ENCODE measurements around the gene GJB5. TPM values are rescaled to one million over a fixed set of nuclear protein-coding genes. Genes with fewer than 3 reads are reported as not detected.

GJB5 gene
- polyA plus RNA-seq, 1 of the 3 experiments (the other 2 are of a cell fraction), result not detected

GRCh38 chr1:34794001-34794789 lies 39.3 kb downstream of the GJB5 start:
- CTCF ChIA-PET, result interaction anchor here (8.2 kb wide), 1 partner anchor 60 kb away, joined by 170 read pairs; no protein-coding TSS in a partner anchor

GRCh38 chr1:34794790-34795180 lies 39.9 kb downstream of the GJB5 start:
- DNase-seq, result no peak
- no peaks in the 10 kb centered on the region for H3F3A ChIP-seq (replicated peaks; ENCODE audit: insufficient read depth)
- no peaks in the 10 kb centered on the region for H3K9me2 ChIP-seq
- 77% methylated on average over 5 of the region's 12 CpGs for WGBS (ENCODE audit: low lambda C conversion rate)
- no peaks in the 10 kb centered on the region for H3K9me3 ChIP-seq
- H3K4me1 ChIP-seq (ENCODE audit: control insufficient read depth in 1 of 2, insufficient read depth in 2 of 2, low read depth in 1 of 2, low read length in 1 of 2), result no peaks in the 10 kb centered on the region
- H3K4me3 ChIP-seq (ENCODE audit: low read depth in 2 of 2, low read length in 1 of 2), result no peak overlapping the region
- no peak overlapping the region for H2AFZ ChIP-seq (ENCODE audit: low read depth)
- H3K79me2 ChIP-seq (ENCODE audit: insufficient read depth), result no peaks in the 10 kb centered on the region
- no peak overlapping the region for H3K9ac ChIP-seq
- ChIA-PET POLR2A (no interaction called here), CTCF (no interaction called here)
- H3K36me3 ChIP-seq (replicated peaks in 1 of 2; ENCODE audit: control insufficient read depth in 1 of 2, insufficient read depth in 2 of 2, low read length in 1 of 2), result no peaks in the 10 kb centered on the region
- H3K27ac ChIP-seq (ENCODE audit: low read depth in 2 of 2, low read length in 1 of 2), result no peak overlapping the region
- no peaks in the 10 kb centered on the region for H4K20me1 ChIP-seq (ENCODE audit: insufficient read depth)
- no peaks in the 10 kb centered on the region for H3K27me3 ChIP-seq (ENCODE audit: insufficient read depth)
- no peak overlapping the region for H3K4me2 ChIP-seq
- no peak for TF ChIP-seq GATA2 (CRISPR knock-in tag; IDR thresholded peaks at IDR 0.05)
- TF ChIP-seq MAX (IDR thresholded peaks at IDR 0.05; ENCODE audit: low read depth), result no peak
- TF ChIP-seq YY1 (IDR thresholded peaks at IDR 0.05; ENCODE audit: low read depth), result no peak
- TF ChIP-seq NFIC (IDR thresholded peaks at IDR 0.05; ENCODE audit: borderline replicate concordance), result no peak
- TF ChIP-seq TEAD4 (IDR thresholded peaks at IDR 0.05; ENCODE audit: borderline replicate concordance, insufficient read depth), result no peak
- TF ChIP-seq EP300 (IDR thresholded peaks at IDR 0.05; ENCODE audit: borderline replicate concordance in 1 of 2, low read depth in 1 of 2, low read length in 1 of 2), result no peak
- no peak for TF ChIP-seq GABPA (IDR thresholded peaks at IDR 0.05; ENCODE audit: low read depth)
- TF ChIP-seq, protein P1, sequence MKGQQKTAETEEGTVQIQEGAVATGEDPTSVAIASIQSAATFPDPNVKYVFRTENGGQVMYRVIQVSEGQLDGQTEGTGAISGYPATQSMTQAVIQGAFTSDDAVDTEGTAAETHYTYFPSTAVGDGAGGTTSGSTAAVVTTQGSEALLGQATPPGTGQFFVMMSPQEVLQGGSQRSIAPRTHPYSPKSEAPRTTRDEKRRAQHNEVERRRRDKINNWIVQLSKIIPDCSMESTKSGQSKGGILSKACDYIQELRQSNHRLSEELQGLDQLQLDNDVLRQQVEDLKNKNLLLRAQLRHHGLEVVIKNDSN (IDR thresholded peaks at IDR 0.05; ENCODE audit: borderline replicate concordance, low read depth), result no peak
- no peak for TF ChIP-seq SIN3A (IDR thresholded peaks at IDR 0.05; ENCODE audit: borderline replicate concordance, low read depth, low read length)
- TF ChIP-seq FOXM1 (IDR thresholded peaks at IDR 0.05; ENCODE audit: low read depth), result no peak
- TF ChIP-seq PBX3 (IDR thresholded peaks at IDR 0.05), result no peak
- no peak for TF ChIP-seq TAF1 (IDR thresholded peaks at IDR 0.05; ENCODE audit: borderline replicate concordance, low read depth, low read length)
- TF ChIP-seq, protein P2, sequence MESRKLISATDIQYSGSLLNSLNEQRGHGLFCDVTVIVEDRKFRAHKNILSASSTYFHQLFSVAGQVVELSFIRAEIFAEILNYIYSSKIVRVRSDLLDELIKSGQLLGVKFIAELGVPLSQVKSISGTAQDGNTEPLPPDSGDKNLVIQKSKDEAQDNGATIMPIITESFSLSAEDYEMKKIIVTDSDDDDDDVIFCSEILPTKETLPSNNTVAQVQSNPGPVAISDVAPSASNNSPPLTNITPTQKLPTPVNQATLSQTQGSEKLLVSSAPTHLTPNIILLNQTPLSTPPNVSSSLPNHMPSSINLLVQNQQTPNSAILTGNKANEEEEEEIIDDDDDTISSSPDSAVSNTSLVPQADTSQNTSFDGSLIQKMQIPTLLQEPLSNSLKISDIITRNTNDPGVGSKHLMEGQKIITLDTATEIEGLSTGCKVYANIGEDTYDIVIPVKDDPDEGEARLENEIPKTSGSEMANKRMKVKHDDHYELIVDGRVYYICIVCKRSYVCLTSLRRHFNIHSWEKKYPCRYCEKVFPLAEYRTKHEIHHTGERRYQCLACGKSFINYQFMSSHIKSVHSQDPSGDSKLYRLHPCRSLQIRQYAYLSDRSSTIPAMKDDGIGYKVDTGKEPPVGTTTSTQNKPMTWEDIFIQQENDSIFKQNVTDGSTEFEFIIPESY (IDR thresholded peaks at IDR 0.05; ENCODE audit: borderline replicate concordance, low read depth), result no peak
- no peak for TF ChIP-seq FOSL2 (IDR thresholded peaks at IDR 0.05; ENCODE audit: borderline replicate concordance, low read depth)
- TF ChIP-seq TCF12 (IDR thresholded peaks at IDR 0.05), result no peak

More at GRCh38 chr1:34794001-34794789, 39.3 kb downstream of the GJB5 start:
- H2AFZ ChIP-seq (ENCODE audit: low read depth), result no peak overlapping the region
- TF ChIP-seq, protein P2 (IDR thresholded peaks at IDR 0.05; ENCODE audit: borderline replicate concordance, low read depth), result no peak
- TF ChIP-seq PBX3 (IDR thresholded peaks at IDR 0.05), result no peak
- no peak overlapping the region for H3K4me2 ChIP-seq
- no peaks in the 10 kb centered on the region for H3K9me3 ChIP-seq
- no peaks in the 10 kb centered on the region for H4K20me1 ChIP-seq (ENCODE audit: insufficient read depth)
- no peak overlapping the region for H3K4me3 ChIP-seq (ENCODE audit: low read depth in 2 of 2, low read length in 1 of 2)
- no peaks in the 10 kb centered on the region for H3K27me3 ChIP-seq (ENCODE audit: insufficient read depth)
- DNase-seq, result no peak
- H3K4me1 ChIP-seq (ENCODE audit: control insufficient read depth in 1 of 2, insufficient read depth in 2 of 2, low read depth in 1 of 2, low read length in 1 of 2), result no peaks in the 10 kb centered on the region
- no peaks in the 10 kb centered on the region for H3K79me2 ChIP-seq (ENCODE audit: insufficient read depth)
- POLR2A ChIA-PET, result no interaction called here
- no peak overlapping the region for H3K9ac ChIP-seq
- H3K9me2 ChIP-seq, result no peaks in the 10 kb centered on the region
- no peaks in the 10 kb centered on the region for H3K36me3 ChIP-seq (replicated peaks in 1 of 2; ENCODE audit: control insufficient read depth in 1 of 2, insufficient read depth in 2 of 2, low read length in 1 of 2)
- WGBS (ENCODE audit: low lambda C conversion rate), result 88% methylated on average over 24 of the region's 40 CpGs
- no peaks in the 10 kb centered on the region for H3F3A ChIP-seq (replicated peaks; ENCODE audit: insufficient read depth)
- no peak overlapping the region for H3K27ac ChIP-seq (ENCODE audit: low read depth in 2 of 2, low read length in 1 of 2)

Measured in SK-N-SH (cell line).